Mucosa of rectum (tissue), 2 donors: ENCODE data around the gene ASPN.
"Not testable (repeated sequence)": the region's sequence is repeated elsewhere in the genome, so short reads cannot be mapped to it uniquely, and the experiment has no call there.

ENCODE experiments used
- H3K27ac ChIP-seq, 2 donors: one replicate each; pipeline ENCODE4 v1.7.0; 2013; ENCODE audit warnings: inconsistent platforms in 2 of 2, low read depth in 2 of 2, low read length in 2 of 2
- H3K27me3 ChIP-seq, 2 donors: one replicate each; pipeline ENCODE4 v1.7.0; 2013; ENCODE audit warnings: low read length in 2 of 2; ENCODE audit not compliant: control insufficient read depth in 2 of 2, insufficient read depth in 2 of 2
- H3K36me3 ChIP-seq, 2 donors: one replicate each; pipeline ENCODE4 v1.7.0; 2013; ENCODE audit warnings: low read length in 2 of 2; ENCODE audit not compliant: control insufficient read depth in 2 of 2, insufficient read depth in 2 of 2
- H3K4me1 ChIP-seq, 2 donors: one replicate each; pipeline ENCODE4 v1.7.0; 2013; ENCODE audit warnings: low read length in 2 of 2, mild to moderate bottlenecking in 1 of 2; ENCODE audit not compliant: control insufficient read depth in 2 of 2, insufficient read depth in 2 of 2
- H3K4me3 ChIP-seq, 2 donors: one replicate each; pipeline ENCODE4 v1.7.0; 2013; ENCODE audit warnings: low read length in 2 of 2
- H3K9ac ChIP-seq, 2 donors: one replicate each; pipeline ENCODE4 v1.7.0; 2013; ENCODE audit warnings: low read length in 2 of 2, low read depth in 1 of 2, mild to moderate bottlenecking in 1 of 2
- H3K9me3 ChIP-seq, 2 donors: one replicate each; pipeline ENCODE4 v1.7.0; 2013; ENCODE audit warnings: low read length in 2 of 2; ENCODE audit not compliant: control insufficient read depth in 2 of 2
- donor health status: healthy.
- donor health status: Normal muscosa, but diverticular disease.

The ASPN gene

DNA sequence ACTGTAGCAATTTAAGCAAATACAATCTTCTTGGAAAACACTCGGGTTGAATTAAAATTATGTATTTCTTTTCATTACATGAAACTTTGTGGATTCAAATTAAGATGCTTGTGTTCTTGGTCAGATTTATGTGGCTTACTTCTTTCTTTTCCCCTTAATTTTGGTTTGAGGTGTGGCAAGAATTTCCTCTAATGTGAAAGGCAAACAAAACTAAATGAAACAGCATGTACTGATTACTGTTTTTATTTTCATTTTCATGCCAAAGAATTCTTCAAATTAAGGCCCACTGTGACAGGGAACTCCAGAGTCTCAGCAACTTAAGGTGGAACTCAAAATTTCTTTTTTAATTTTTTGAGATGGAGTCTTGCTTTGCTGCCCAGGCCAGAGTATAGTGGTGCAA is 58.0 kb downstream of the ASPN start, which contains the start of gene OMD:
Gene OMD (minus strand): TSS at position 132 of the 400 bp plus-strand sequence. CDS start 6,913 bp downstream, outside the sequence.
- no peak within 1 kb of the TSS for H3K9ac ChIP-seq
- H3K4me3 ChIP-seq, result no peak within 1 kb of the TSS
- H3K27me3 ChIP-seq, result no peaks in the 10 kb centered on the region
- H3K9me3 ChIP-seq, result no peaks in the 10 kb centered on the region
- no peaks in the 10 kb centered on the region for H3K36me3 ChIP-seq
- peaks cover 0 to 2% of the 10 kb centered on the region in 2 donors for H3K4me1 ChIP-seq
- no peak within 1 kb of the TSS for H3K27ac ChIP-seq

- H3K27ac ChIP-seq, result no peak overlapping the region
Measured at GRCh38 chr9:92423612-92424011, 58.7 kb downstream of the ASPN start.

GRCh38 chr9:92422611-92423338 is 59.5 kb downstream of the ASPN start:
- no peak overlapping the region for H3K9ac ChIP-seq
- H3K9me3 ChIP-seq, result no peaks in the 10 kb centered on the region
- no peaks in the 10 kb centered on the region for H3K36me3 ChIP-seq
- H3K4me3 ChIP-seq, result no peak overlapping the region
- no peaks in the 10 kb centered on the region for H3K27me3 ChIP-seq
- peaks cover 0 to 2% of the 10 kb centered on the region in 2 donors for H3K4me1 ChIP-seq
- H3K27ac ChIP-seq, result no peak overlapping the region

More at GRCh38 chr9:92423612-92424011, 58.7 kb downstream of the ASPN start:
- Histone ChIP-seq H3K4me3 (no peak overlapping the region), H3K36me3 (no peaks in the 10 kb centered on the region), H3K9ac (no peak overlapping the region), H3K4me1 (peaks cover 0 to 2% of the 10 kb centered on the region in 2 donors), H3K9me3 (no peaks in the 10 kb centered on the region), H3K27me3 (no peaks in the 10 kb centered on the region)

GRCh38 chr9:92414566-92414965 is 67.7 kb downstream of the ASPN start:
- H3K9ac ChIP-seq, result no peak overlapping the region
- no peaks in the 10 kb centered on the region for H3K9me3 ChIP-seq
- H3K36me3 ChIP-seq, result no peaks in the 10 kb centered on the region
- H3K27ac ChIP-seq, result no peak overlapping the region
- H3K4me1 ChIP-seq, result no peaks in the 10 kb centered on the region
- H3K27me3 ChIP-seq, result no peaks in the 10 kb centered on the region
- no peak overlapping the region for H3K4me3 ChIP-seq

- H3K9ac ChIP-seq, H3K27ac ChIP-seq: not testable (repeated sequence)
Measured at GRCh38 chr9:92411157-92411556, 71.1 kb downstream of the ASPN start.

GRCh38 chr9:92408747-92409478 is 73.4 kb downstream of the ASPN start:
- Histone ChIP-seq H3K4me3 (no peak overlapping the region), H3K27ac (no peak overlapping the region), H3K9me3 (no peaks in the 10 kb centered on the region), H3K27me3 (no peaks in the 10 kb centered on the region), H3K36me3 (no peaks in the 10 kb centered on the region), H3K9ac (no peak overlapping the region), H3K4me1 (peaks cover 7 to 12% of the 10 kb centered on the region in 2 donors)

More at GRCh38 chr9:92411157-92411556, 71.1 kb downstream of the ASPN start:
- H3K4me3 ChIP-seq, H3K27me3 ChIP-seq, H3K36me3 ChIP-seq, H3K4me1 ChIP-seq, H3K9me3 ChIP-seq: not testable (repeated sequence)

DNA sequence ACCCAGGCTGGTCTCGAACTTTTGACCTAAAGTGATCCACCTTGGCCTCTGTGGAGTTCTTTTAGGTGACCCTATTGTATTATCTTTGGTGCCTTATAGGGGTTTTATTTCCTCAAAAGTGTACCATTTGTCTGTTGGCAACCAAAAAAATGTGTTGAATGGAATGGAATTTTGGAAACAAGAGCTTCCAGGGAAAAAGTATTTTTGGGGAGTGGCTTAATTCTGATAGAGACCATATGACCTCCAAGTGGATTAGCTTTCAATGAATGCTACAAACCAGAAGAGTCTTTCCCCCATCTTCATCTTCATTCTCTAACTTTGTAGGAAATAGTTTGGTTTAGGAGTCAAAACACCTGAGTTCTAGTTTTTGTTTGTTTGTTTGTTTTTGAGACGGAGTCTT is 74.5 kb downstream of the ASPN start:
- Histone ChIP-seq H3K9ac (no peak overlapping the region), H3K36me3 (no peaks in the 10 kb centered on the region), H3K9me3 (no peaks in the 10 kb centered on the region), H3K27me3 (no peaks in the 10 kb centered on the region), H3K27ac (no peak overlapping the region), H3K4me1 (peaks cover 7 to 12% of the 10 kb centered on the region in 2 donors), H3K4me3 (no peak overlapping the region)

- Histone ChIP-seq H3K4me1 (peaks cover 7 to 12% of the 10 kb centered on the region in 2 donors), H3K9me3 (no peaks in the 10 kb centered on the region), H3K27ac (peak overlapping the region; percentile 19 to 50), H3K4me3 (peak overlapping the region; percentile 37 to 54), H3K27me3 (no peaks in the 10 kb centered on the region), H3K36me3 (no peaks in the 10 kb centered on the region), H3K9ac (no peak overlapping the region)
Measured at GRCh38 chr9:92406477-92406876, 75.8 kb downstream of the ASPN start.
